ENCODE measurements around the gene SIN3A.
A peak's percentile ranks its signal among the peaks of the same experiment; 100 is the strongest.
"Not testable (repeated sequence)": the region's sequence is repeated elsewhere in the genome, so short reads cannot be mapped to it uniquely, and the experiment has no call there.

SIN3A gene

DNA sequence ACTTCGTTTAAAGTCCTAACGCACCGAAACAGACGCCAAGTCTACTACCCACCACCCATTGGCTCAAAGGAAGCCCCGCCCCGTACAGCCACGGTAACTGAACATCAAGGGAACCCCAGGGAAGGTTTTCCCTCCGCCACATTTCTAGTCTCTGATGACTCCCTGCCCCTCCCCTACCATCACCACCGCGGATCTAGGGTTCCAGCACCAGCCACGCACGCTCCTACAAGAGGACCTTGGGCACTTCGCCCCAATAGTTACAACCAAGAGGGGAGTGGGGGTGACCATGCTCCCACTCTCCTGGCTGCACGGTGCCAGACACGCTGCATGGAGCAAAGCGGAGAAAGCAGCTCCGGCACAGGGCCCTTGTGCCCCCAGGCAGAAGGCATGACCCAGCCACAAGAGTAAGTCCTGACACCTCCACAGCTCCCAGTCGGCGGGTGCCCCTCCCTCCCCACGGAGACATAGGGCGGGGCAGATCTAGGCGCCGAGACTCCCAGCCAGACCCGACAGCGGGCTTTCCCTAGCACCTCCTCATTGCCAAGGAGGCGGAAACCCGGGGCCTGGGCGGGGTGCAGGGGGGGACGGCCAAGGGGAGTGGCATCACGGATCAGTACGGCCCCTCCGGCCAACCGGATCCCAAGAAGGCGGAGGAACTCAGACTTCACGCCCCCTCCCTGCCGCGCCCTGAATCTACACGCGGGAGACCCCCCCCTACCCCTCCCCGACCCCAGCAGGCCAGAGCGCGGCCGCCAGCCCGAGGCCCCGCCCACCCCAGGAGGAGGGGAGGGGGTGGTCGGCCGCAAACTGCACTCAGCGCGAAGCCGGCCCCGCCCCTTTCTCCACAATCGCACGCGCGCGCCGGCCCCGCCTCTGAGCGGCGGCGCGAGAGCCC lies 936 bp downstream of the SIN3A start:
- peak; percentile 93 to 94 for DNase-seq (ENCODE audit: low read depth in 1 of 2, low spot score in 1 of 2)

DNA sequence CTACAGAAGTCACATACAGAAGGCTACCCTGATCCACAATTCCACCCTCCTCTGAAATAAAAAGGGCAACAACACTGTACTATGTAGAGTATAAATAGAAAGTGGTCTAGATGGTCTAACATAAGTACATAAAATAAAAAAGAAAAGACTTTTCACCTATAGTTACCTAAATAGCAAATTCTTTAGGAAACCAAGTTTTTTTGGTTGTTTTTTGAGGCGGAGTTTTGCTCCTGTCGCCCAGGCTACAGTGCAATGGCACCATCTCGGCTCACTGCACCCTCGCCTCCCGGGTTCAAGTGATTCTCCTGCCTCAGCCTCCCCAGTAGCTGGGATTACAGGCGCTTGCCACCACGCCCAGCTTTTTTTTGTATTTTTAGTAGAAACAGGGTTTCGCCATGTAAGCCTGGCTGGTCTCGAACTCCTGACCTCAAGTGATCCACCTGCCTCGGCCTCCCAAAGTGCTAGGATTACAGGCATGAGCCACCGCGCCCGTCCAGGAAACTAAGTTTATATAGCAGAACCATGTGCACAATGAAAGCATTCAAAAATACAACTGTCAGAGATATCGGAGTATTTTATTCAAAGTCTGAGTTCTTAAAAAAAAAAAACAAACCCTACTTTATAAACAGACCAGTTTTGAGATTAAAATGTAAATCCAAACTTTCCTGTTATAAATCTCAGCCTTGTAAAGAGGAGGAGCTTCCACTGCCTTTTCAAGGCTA lies 1.7 kb downstream of the SIN3A start:
- no peak for DNase-seq (ENCODE audit: low read depth in 1 of 2, low spot score in 1 of 2)

DNA sequence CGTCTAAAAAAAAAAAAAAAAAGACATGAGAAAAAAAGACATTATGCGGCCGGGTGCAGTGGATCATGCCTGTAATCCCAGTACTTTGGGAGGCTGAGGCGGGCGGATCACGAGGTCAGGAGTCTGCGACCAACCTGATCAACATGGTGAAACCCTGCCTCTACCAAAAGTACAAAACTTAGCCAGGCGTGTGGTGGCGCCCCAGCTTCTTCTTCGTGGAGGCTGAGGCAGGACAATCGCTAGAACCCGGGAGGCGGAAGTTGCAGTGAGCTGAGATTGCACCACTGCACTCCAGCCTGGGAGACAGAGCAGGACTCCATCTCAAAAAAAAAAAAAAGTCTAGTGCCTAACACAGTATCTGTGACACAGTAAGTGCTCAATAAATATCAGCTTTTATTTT lies 3.3 kb downstream of the SIN3A start:
- not testable (repeated sequence) for DNase-seq (ENCODE audit: low read depth in 1 of 2, low spot score in 1 of 2)

DNA sequence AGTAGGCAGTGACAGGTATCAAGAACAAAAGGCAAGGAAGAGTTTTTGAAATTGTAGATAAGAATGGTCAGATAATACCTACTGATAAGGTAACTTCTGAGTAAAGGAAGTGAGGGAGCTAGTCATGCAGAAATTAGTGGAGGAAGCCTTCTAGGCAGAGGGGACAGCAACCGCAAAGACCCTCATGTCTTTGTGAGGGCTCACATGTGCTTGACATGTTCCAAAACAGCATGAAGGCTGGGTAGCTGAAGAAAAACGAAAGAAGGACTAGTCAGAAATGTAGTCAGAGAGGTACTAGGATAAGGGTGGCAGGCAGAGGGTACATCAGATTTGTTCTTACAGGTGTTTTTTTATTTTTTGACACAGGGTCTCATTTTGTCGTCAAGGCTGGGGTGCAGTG lies 5.3 kb downstream of the SIN3A start:
- no peak for DNase-seq (ENCODE audit: low read depth in 1 of 2, low spot score in 1 of 2)

DNA sequence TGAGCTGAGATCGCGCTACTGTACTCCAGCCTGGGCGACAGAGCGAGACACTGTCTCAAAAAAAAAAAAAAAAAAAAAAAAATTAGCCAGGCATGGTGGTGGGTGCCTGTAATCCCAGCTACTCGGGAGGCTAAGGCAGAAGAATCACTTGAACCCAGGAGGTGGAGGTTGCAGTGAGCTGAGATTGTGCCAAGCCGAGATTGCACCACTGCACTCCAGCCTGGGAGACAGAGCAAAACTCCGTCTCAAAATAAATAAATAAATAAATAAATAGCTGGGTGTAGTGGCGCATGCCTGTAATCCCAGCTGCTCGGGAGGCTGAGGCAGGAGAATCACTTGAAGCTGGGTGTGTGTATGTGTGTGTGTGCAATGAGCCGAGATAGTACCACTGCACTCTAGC lies 6.2 kb downstream of the SIN3A start:
- DNase-seq (ENCODE audit: low read depth in 1 of 2, low spot score in 1 of 2), result not testable (repeated sequence)

DNA sequence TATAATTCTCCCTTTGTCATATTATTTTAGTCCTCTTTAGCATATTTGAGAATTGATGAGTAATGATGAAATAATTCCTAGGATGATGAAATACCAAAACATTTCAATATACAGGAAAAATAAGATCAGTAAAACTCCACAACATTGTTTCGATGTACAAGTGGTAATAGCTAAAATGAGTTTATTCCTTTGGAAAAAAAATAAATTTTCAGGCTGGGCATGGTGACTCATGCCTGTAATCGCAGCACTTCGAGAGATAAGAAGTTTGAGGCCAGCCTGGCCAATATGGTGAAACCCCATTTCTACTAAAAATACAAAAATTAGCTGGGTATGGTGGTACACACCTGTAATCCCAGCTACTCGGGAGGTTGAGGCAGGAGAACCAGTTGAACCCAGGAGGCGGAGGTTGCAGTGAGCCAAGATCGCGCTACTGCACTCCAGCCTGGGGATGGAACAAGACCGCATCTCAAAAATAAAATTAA lies 7.5 kb downstream of the SIN3A start:
- DNase-seq (ENCODE audit: low read depth in 1 of 2, low spot score in 1 of 2), result not testable (repeated sequence)

DNA sequence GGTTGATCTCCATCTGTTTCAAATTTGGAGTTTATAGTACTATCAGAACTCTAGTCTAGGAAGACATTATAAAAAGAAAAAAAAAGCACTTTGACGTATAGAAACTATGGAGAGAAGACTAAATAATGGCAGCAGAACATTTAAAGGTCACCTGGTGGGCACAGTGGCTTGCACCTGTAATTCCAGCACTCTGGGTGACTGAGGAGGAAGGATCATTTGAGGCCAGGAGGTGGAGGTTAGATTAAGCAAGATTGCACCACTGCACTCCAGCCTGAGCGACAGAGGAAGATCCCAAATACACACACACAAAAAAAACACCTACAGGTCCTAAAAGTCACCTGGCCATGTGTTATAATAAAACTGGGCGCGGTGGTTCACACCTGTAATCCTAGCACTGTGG lies 13.8 kb downstream of the SIN3A start:
- no peak for DNase-seq (ENCODE audit: low read depth in 1 of 2, low spot score in 1 of 2)

DNA sequence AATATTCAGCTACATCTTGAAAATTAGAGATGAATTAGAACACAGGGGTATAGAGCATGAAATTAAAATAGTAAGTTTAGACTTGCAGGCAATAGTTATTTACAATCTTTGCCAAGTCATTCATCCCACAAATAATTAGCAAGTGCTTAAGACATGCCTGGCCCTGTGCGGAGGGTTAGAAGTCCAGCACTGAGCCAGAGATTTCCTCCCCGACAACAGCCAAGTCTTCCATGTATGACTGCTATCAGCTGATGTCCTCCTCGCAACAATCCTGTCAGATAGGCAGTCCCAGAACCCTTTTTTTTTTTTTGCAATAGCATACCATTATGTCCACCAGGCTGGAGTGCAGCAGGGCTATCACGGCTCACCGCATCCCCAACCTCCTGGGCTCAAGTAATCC lies 14.6 kb downstream of the SIN3A start:
- no peak for DNase-seq (ENCODE audit: low read depth in 1 of 2, low spot score in 1 of 2)

DNA sequence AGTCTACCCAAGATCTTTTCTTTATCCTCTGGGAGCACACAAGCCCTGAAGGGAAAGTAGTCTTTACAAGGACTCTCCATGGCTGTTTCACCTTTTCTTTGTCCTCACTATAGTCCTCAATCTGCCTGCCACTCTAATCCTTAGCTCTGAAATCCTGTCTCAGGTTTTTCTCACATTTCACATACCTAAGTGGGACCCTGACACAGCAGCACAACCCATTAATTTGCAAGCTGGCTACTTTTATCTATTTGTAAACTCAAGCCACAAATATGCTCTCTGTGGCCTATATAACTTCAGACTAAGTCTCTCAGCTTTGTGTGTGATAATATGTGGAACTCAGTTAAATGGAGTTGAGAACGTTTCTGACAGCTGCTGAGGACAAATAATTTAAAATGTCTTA lies 19.8 kb downstream of the SIN3A start:
- DNase-seq (ENCODE audit: low read depth in 1 of 2, low spot score in 1 of 2), result no peak

DNA sequence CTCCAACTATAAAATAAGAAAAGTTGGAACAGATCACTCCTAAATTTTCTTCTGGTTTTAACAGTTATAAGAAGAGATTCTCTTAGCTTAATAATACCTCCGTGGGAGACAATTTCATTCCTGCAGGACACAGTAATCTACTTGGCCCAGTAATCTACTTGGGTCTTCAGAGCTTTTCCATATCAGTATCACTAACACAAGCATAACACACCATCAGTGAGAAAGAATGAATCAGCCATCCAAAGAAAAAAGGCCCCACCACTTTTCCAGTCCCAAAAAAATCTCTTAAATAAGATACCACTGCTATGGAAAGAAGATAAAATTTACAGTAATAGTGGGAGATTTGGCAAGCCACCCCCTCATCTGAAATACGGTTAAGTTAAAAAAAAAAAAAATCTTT lies 20.2 kb downstream of the SIN3A start:
- DNase-seq (ENCODE audit: low read depth in 1 of 2, low spot score in 1 of 2), result no peak

DNA sequence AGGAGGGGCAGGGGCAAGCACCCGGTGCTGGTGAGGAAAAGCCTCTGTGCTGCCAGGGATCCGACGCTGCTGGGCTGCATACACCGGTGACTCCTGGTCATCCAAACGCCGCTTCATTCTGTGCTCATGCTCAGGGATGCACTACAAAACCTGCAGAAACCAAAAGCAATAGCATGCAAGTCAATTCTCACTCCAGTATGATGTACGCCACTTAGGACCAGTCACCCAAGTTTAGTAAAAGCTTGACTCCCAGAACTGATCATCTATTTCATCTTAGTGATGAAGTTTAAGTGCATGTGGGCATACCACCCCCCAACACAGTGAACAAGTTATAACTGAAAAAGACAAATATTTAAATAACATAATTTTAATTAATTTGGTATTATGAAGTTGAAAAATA lies 21.2 kb downstream of the SIN3A start:
- no peak for DNase-seq (ENCODE audit: low read depth in 1 of 2, low spot score in 1 of 2)

DNA sequence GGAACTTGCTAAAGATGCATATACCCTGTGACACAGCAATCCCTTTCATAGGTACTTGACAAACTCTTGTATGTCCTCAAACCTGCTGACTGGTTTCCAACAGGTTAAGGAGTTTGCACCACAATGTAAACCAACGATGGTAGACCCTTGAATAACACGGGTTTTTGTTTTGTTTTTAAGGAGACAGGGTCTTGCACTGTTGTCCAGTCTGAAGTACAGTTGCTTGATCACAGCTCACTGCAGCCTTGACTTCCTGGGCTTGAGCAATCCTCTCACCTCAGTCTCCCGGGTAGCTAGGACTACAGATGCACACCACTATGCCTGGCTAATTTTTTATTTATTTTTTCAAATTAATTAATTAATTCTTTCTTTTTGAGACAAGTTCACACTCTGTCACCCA lies 23.3 kb downstream of the SIN3A start:
- no peak for DNase-seq (ENCODE audit: low read depth in 1 of 2, low spot score in 1 of 2)

DNA sequence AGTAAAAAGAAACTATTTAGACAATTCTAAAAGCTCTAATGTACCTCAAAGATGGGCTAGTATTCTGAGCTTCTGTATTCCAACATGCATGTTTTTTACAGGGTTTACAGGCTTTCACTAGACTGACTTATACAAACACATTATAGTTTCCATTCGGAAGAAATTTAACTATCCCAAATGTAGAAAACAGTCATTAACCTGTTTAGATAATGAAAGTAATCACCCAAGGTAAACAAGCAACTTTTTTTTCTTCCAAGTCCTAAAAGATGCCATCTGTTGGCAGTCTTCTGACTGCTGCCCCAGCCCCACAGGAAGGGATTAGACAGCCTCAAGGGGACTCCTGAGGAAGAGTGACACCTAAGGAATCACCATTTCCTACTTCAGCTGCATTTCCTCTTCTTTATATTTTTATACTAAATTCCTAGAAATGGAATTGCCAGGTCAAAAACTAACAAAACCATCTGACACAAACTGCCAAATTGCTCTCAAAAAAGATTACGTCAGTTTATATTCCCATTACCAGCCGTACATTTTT lies 25.5 kb downstream of the SIN3A start:
- no peak for DNase-seq (ENCODE audit: low read depth in 1 of 2, low spot score in 1 of 2)

DNA sequence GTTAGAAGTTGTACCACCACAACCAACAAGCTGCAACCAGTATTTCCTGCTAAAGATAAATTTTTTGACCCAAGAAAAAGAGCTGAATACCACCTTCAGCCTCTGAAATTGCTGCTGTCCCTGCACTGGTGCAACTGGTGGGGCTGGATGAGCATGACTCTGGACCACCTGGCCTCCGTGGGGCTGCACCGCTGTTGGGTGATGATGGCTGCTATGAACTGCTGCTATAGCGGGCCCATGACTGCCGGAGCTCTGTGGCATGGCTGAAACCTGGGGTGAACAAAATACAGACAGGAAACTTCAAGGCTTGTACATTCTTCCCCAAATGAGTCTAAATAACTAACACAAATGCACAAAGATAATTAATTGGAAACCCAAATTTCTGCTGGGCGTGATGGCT lies 28.9 kb downstream of the SIN3A start:
- DNase-seq (ENCODE audit: low read depth in 1 of 2, low spot score in 1 of 2), result no peak

DNA sequence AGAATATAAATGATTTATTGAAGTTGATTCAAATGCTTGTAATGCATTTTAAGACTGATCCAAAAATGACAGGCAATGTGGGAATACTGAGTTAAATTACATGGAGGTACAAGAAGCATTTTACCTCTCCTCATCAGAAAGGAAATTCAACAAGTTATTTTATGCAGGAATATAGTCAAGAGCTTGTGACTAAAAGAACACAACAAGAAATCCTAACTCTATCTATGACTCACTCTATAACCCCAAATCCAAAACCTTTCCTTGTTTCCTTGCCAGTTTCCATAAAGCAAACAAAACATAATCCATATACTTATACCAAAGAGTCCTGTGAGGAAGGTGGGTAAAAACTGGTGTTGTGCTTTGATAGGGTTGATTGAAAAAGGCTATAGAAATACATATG lies 30.8 kb downstream of the SIN3A start:
- DNase-seq (ENCODE audit: low read depth in 1 of 2, low spot score in 1 of 2), result no peak

DNA sequence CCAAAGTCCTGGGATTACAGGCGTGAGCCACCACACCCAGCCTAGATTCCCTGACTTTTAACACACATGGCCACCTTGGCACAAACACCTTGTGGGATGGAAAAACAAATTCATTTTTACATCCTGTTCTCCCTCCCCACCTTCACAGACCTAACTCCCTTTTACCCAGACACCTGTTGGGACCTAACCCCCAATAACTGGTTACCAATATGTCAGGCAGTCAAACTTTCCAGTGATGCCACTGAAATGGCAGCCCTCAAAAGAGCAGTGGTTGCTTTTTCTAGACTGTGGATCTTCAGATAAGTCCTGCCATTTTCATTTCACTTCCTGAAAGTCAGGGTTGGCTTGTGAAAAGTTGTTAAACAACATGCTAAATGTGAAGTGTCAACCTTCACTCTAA lies 34.9 kb downstream of the SIN3A start:
- DNase-seq (ENCODE audit: low read depth in 1 of 2, low spot score in 1 of 2), result no peak

DNA sequence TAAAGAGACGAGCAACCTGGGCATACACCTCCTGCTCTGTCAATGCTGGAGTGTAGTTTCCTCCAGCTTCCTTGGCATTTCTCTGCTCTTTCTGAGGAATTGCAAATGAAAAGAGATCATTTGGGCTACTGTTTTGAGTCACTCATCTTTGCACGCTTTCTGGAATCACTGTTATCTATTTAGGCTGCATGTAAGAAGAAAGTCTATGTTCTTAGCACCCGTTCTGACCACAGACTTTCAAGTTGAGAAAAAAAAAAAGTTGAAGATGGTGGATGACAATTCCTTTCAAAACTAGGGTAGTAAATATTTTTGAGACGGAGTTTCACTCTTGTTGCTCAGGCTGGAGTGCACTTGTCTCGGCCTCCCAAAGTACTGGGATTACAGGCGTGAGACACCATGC lies 41.3 kb downstream of the SIN3A start:
- no peak for DNase-seq (ENCODE audit: low read depth in 1 of 2, low spot score in 1 of 2)

DNA sequence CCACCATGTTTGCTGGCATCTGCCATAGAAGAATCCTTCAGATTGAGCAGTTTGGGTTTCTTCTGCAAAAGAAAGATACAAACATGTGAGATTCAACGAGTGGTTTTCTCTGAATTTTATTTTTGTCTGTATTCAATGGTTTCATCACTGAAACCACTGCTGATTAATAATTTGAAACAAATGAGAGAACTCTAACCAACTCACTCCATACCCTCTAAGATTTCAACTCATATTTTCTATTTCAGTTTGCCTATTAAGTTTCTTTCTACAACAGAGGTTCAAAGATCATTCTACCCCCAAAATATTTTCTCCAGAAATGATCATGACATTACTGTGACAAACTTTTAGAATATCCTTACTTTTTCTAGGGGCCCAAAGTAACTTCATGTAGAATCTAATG lies 44.4 kb downstream of the SIN3A start:
- no peak for DNase-seq (ENCODE audit: low read depth in 1 of 2, low spot score in 1 of 2)

DNA sequence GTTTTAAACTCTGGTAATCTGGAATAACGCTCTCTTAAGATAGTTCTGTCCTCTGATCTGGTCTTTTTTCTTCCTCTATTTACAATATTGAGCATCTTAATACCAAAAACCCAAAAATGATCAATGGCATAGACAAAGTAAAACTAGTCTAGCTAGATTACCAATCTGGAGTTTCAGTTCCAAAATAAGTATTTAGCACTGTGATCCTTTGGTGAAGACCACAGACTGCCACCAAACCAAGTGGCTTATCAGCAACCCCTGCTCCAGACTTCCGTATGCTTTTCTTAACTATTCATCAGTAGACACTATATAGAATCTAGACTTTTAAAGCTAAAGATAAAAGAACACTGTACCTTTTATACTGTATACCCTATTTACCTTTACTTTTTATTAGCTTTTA lies 47.6 kb downstream of the SIN3A start:
- no peak for DNase-seq (ENCODE audit: low read depth in 1 of 2, low spot score in 1 of 2)

DNA sequence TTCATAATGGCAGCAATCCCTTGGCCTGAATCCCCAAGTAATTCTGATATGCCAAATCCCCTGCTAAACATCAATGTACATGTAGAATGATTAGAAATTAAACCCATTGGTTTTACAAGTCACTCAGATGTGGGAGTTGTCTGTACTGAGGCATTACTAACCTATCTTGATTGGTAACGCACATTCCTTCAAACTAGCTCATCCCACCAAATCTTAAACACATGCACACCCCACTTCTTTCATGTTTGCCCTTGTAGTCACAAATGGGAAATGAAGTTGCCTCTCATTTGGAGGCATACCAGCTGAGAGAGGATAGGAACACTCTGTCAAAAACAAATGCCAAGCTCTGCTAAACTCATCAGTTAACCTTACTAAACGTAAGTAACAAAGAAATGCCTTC lies 54.0 kb downstream of the SIN3A start:
- no peak for DNase-seq (ENCODE audit: low read depth in 1 of 2, low spot score in 1 of 2)

DNA sequence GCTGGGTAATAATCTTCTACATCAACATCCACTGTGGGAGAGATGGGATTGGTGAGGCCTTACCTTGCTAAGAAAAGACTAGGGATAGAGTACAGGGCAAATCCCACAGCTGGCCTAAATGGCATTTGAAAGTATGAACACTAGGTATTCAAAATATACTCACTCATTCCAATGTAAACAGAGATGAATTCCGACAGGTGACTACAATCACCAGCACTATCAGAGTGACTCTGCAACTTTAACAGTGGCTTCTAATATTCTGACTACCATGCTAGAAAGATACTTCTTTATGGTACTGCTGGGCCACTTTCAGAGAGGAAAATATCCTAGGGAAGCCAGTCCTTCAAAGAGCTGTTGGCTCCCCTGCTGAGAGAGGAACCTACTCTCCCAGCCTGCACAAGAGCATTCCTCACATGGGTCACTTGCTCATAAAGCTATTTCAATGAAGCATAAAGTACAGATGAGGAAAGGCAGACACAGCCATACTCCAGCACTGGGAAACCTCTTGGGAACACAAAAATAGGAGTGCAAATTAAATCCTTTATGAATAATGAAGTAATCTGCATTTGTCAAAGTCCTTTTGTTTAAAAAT lies 61.6 kb downstream of the SIN3A start:
- no peak for DNase-seq (ENCODE audit: low read depth in 1 of 2, low spot score in 1 of 2)

DNA sequence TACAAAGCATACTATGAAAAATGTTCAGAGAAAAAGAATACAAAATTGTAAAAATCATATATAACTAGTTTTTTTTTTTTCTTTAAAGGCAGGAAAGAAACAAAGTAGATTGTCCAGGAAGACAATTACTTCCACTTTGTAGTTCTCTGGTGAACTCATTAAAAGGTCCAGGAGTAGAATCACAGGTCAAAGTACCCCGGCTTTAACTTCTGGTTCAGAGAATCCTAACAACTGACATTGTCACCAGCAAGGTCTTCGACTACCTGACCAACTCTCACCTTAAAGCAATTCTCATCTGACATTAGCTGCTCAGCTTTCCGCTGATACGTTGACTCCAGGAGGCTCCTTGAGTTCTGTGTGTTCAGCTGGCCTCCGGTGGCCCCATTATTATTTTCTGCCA lies 67.5 kb downstream of the SIN3A start:
- DNase-seq (ENCODE audit: low read depth in 1 of 2, low spot score in 1 of 2), result not testable (repeated sequence)

All from stimulated activated CD4-positive, alpha-beta T cell treated with anti-CD3 and anti-CD28 coated beads, Interleukin-15, amount 100 ng/mL, for 1 hour (primary cell).